ENCODE measurements around the gene GUCY2F. TPM values are rescaled to one million over a fixed set of nuclear protein-coding genes. Genes with fewer than 3 reads are reported as not detected.

Gene GUCY2F
- polyA plus RNA-seq, 4 donors = not detected

DNA sequence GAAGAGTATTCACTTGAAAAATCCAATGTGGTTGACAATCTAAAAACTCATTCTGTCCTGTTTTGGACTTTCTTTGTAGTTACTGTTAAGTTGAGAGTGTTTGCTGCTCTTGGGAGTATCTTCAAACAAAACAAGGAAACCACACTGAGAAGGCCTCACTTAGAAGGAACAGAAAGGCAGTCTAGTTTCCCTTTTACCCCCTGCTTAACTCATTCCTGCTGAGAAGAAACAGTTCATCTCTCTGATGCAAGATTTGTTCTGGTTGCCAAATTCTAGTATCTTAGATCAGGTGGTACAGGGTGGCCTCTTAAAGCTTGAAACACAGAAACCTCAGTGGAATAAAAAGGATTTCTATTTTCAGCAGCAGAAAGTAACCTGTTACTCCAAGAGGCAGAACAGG lies 41.4 kb downstream of the GUCY2F start:
- Histone ChIP-seq H3K9me3 (ENCODE audit: control insufficient read depth in 2 of 2, insufficient read depth in 1 of 2, low read depth in 1 of 2, low read length in 1 of 2) (no peaks in the 10 kb centered on the region), H3K36me3 (ENCODE audit: control insufficient read depth in 3 of 3, insufficient read depth in 2 of 3, low read depth in 1 of 3, low read length in 3 of 3) (no peaks in the 10 kb centered on the region), H3K27me3 (ENCODE audit: control insufficient read depth in 3 of 3, insufficient read depth in 3 of 3, low read length in 3 of 3) (no peaks in the 10 kb centered on the region), H3K27ac (ENCODE audit: low read depth in 1 of 3, low read length in 2 of 3) (no peak overlapping the region), H3K4me3 (ENCODE audit: low read depth in 1 of 3, low read length in 3 of 3) (no peak overlapping the region), H3K4me1 (ENCODE audit: control insufficient read depth in 3 of 3, insufficient read depth in 2 of 3, low read depth in 1 of 3, low read length in 2 of 3) (no peaks in the 10 kb centered on the region)
- DNase-seq (no peak), FAIRE-seq (no peak)

DNA sequence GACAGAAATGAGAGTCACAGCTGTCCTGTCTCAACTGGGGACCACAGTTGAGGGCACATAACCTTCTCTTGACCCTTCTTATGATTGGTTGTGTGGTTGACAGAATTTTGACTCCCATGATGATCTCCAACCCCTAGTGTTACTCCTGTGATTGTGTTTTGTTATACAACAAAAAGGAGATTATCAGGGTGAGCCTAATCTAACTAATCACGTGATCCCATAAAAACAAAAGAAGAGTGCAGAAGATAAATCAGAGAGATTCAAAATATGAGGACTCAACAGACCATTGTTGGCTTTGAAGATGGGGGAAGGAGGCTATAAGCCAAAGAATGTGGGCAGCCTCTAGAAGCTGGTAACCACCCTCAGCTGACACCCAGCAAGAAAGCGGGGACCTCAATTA lies 72.7 kb downstream of the GUCY2F start:
- Histone ChIP-seq H3K27ac (ENCODE audit: low read depth in 1 of 3, low read length in 2 of 3) (no peak overlapping the region), H3K27me3 (ENCODE audit: control insufficient read depth in 3 of 3, insufficient read depth in 3 of 3, low read length in 3 of 3) (no peaks in the 10 kb centered on the region), H3K9me3 (ENCODE audit: control insufficient read depth in 2 of 2, insufficient read depth in 1 of 2, low read depth in 1 of 2, low read length in 1 of 2) (no peaks in the 10 kb centered on the region), H3K4me1 (ENCODE audit: control insufficient read depth in 3 of 3, insufficient read depth in 2 of 3, low read depth in 1 of 3, low read length in 2 of 3) (no peaks in the 10 kb centered on the region), H3K36me3 (ENCODE audit: control insufficient read depth in 3 of 3, insufficient read depth in 2 of 3, low read depth in 1 of 3, low read length in 3 of 3) (no peaks in the 10 kb centered on the region), H3K4me3 (ENCODE audit: low read depth in 1 of 3, low read length in 3 of 3) (no peak overlapping the region)
- no peak for DNase-seq
- no peak for FAIRE-seq
- 47 to 89% (median 72%) methylated on average over 2 of the region's 2 CpGs for WGBS, 3 donors

DNA sequence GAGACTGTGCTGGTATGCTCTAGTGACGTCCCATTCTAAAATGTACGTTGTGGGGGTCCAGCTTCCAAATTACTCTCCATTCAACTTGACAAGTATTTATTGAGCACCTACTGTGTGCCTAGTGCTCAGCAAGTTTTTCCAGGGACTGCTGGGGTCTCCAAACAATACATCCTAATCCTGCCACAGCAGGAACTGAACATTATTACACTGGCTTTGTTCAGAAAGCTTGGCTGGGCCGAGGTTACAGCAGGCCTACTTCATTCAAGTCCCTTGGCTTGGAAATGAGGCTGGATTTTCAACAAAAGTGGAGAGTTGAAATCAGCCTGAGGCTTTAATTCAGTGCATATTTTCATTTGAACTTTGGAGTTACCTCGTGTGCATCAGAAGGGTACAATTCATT lies 78.0 kb downstream of the GUCY2F start:
- no peaks in the 10 kb centered on the region for H3K9me3 ChIP-seq (ENCODE audit: control insufficient read depth in 2 of 2, insufficient read depth in 1 of 2, low read depth in 1 of 2, low read length in 1 of 2)
- no peaks in the 10 kb centered on the region for H3K4me1 ChIP-seq (ENCODE audit: control insufficient read depth in 3 of 3, insufficient read depth in 2 of 3, low read depth in 1 of 3, low read length in 2 of 3)
- no peak overlapping the region for H3K27ac ChIP-seq (ENCODE audit: low read depth in 1 of 3, low read length in 2 of 3)
- H3K4me3 ChIP-seq (ENCODE audit: low read depth in 1 of 3, low read length in 3 of 3) = no peak overlapping the region
- 47 to 62% (median 53%) methylated on average over 4 of the region's 4 CpGs for WGBS, 3 donors
- FAIRE-seq = no peak
- H3K27me3 ChIP-seq (ENCODE audit: control insufficient read depth in 3 of 3, insufficient read depth in 3 of 3, low read length in 3 of 3) = no peaks in the 10 kb centered on the region
- no peaks in the 10 kb centered on the region for H3K36me3 ChIP-seq (ENCODE audit: control insufficient read depth in 3 of 3, insufficient read depth in 2 of 3, low read depth in 1 of 3, low read length in 3 of 3)
- DNase-seq = no peak

DNA sequence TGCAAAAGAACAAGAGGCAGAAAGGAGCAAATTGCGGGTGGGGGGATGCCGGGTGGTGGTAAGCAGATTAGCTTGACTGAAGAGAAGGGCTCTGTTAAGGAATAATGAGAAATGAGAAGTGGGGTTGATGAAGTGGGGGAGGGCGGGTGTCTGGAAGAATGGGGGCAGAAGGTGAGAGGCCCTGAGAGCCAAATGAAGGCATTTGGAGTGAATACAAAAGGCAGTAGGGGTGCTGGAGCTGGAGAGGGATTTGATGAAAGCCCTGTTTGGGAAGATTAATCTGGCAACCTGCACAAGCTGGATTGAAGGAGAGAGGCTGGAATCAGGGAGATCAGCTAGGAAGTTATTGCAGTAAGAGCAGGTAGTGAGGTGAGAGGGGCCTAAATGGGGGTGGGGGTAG lies 82.1 kb downstream of the GUCY2F start:
- no peaks in the 10 kb centered on the region for H3K36me3 ChIP-seq (ENCODE audit: control insufficient read depth in 3 of 3, insufficient read depth in 2 of 3, low read depth in 1 of 3, low read length in 3 of 3)
- H3K27me3 ChIP-seq (ENCODE audit: control insufficient read depth in 3 of 3, insufficient read depth in 3 of 3, low read length in 3 of 3) = no peaks in the 10 kb centered on the region
- H3K9me3 ChIP-seq (ENCODE audit: control insufficient read depth in 2 of 2, insufficient read depth in 1 of 2, low read depth in 1 of 2, low read length in 1 of 2) = no peaks in the 10 kb centered on the region
- H3K27ac ChIP-seq (ENCODE audit: low read depth in 1 of 3, low read length in 2 of 3) = no peak overlapping the region
- DNase-seq = no peak
- H3K4me3 ChIP-seq (ENCODE audit: low read depth in 1 of 3, low read length in 3 of 3) = no peak overlapping the region
- no peak for FAIRE-seq
- WGBS, 3 donors = 52 to 82% (median 69%) methylated on average over 3 of the region's 3 CpGs
- no peaks in the 10 kb centered on the region for H3K4me1 ChIP-seq (ENCODE audit: control insufficient read depth in 3 of 3, insufficient read depth in 2 of 3, low read depth in 1 of 3, low read length in 2 of 3)

DNA sequence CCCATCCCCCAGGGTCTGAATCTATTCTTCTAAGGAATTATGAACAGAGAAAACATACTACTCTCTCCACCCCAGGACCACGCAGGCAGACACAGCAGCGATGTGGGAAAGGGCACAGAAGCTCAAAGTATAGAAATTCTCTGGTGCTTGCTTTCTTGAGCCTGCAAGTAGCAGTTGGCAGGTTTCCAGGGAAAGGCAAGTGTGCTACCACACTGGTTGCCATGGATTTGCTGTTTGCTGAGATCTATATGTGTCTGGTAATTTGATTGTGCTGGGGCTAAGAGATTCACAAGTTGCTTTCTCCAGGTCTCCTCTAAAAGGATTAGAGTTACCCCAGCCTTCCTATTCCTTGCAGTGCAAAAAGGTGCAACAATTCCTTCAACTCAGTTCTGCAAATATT lies 83.1 kb downstream of the GUCY2F start:
- DNase-seq (no peak), FAIRE-seq (no peak)
- Histone ChIP-seq H3K36me3 (ENCODE audit: control insufficient read depth in 3 of 3, insufficient read depth in 2 of 3, low read depth in 1 of 3, low read length in 3 of 3) (no peaks in the 10 kb centered on the region), H3K4me3 (ENCODE audit: low read depth in 1 of 3, low read length in 3 of 3) (no peak overlapping the region), H3K27me3 (ENCODE audit: control insufficient read depth in 3 of 3, insufficient read depth in 3 of 3, low read length in 3 of 3) (no peaks in the 10 kb centered on the region), H3K27ac (ENCODE audit: low read depth in 1 of 3, low read length in 2 of 3) (no peak overlapping the region), H3K9me3 (ENCODE audit: control insufficient read depth in 2 of 2, insufficient read depth in 1 of 2, low read depth in 1 of 2, low read length in 1 of 2) (no peaks in the 10 kb centered on the region), H3K4me1 (ENCODE audit: control insufficient read depth in 3 of 3, insufficient read depth in 2 of 3, low read depth in 1 of 3, low read length in 2 of 3) (no peaks in the 10 kb centered on the region)
- WGBS, 3 donors = 65 to 91% (median 82%) methylated on average over 2 of the region's 2 CpGs

DNA sequence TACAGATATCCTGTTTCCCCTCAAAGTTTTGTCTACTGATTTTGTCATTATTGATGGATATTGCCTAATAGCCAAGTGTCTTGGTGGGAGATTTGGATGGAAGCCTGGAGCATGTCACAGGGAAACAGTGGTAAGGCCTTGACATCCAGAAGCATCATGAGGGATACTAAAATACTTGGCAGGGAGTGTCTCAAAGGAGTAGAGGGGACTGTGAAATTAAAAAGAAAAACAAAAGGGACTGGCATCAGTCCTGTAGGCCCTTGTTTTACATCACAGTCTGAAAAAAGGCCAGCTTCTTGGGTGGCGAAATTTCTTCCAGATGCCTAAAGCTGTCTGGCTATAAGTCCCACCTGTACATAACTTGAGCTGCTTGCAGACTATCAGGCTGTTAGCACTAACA lies 83.8 kb downstream of the GUCY2F start:
- no peaks in the 10 kb centered on the region for H3K27me3 ChIP-seq (ENCODE audit: control insufficient read depth in 3 of 3, insufficient read depth in 3 of 3, low read length in 3 of 3)
- no peaks in the 10 kb centered on the region for H3K4me1 ChIP-seq (ENCODE audit: control insufficient read depth in 3 of 3, insufficient read depth in 2 of 3, low read depth in 1 of 3, low read length in 2 of 3)
- no peaks in the 10 kb centered on the region for H3K9me3 ChIP-seq (ENCODE audit: control insufficient read depth in 2 of 2, insufficient read depth in 1 of 2, low read depth in 1 of 2, low read length in 1 of 2)
- WGBS, 3 donors = 44 to 83% (median 48%) methylated on average over 1 of the region's 1 CpG
- no peak overlapping the region for H3K27ac ChIP-seq (ENCODE audit: low read depth in 1 of 3, low read length in 2 of 3)
- FAIRE-seq = no peak
- no peaks in the 10 kb centered on the region for H3K36me3 ChIP-seq (ENCODE audit: control insufficient read depth in 3 of 3, insufficient read depth in 2 of 3, low read depth in 1 of 3, low read length in 3 of 3)
- no peak overlapping the region for H3K4me3 ChIP-seq (ENCODE audit: low read depth in 1 of 3, low read length in 3 of 3)
- DNase-seq = no peak

DNA sequence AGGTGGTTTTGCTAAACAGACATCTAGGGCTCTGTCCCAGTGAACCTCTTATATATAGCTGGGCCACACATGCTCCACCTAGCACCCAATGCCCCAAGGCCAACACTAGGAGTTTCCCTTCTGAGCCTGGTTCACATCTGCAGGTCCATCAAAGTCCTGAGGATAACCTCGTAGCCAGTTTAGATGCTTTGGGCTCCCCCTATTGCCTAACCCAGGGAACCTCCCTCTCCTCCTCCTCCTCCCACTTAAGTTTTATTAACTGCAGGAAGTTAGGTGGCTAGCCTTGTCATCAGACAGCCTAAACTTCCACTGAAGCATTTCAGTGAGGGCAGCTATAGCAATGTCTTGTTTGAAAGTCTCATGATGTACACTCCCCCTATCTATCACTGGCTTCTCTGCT lies 88.0 kb downstream of the GUCY2F start:
- Histone ChIP-seq H3K27me3 (ENCODE audit: control insufficient read depth in 3 of 3, insufficient read depth in 3 of 3, low read length in 3 of 3) (no peaks in the 10 kb centered on the region), H3K4me3 (ENCODE audit: low read depth in 1 of 3, low read length in 3 of 3) (no peak overlapping the region), H3K36me3 (ENCODE audit: control insufficient read depth in 3 of 3, insufficient read depth in 2 of 3, low read depth in 1 of 3, low read length in 3 of 3) (no peaks in the 10 kb centered on the region), H3K4me1 (ENCODE audit: control insufficient read depth in 3 of 3, insufficient read depth in 2 of 3, low read depth in 1 of 3, low read length in 2 of 3) (no peaks in the 10 kb centered on the region), H3K27ac (ENCODE audit: low read depth in 1 of 3, low read length in 2 of 3) (no peak overlapping the region), H3K9me3 (ENCODE audit: control insufficient read depth in 2 of 2, insufficient read depth in 1 of 2, low read depth in 1 of 2, low read length in 1 of 2) (no peaks in the 10 kb centered on the region)
- FAIRE-seq = no peak
- no peak for DNase-seq
- WGBS, 3 donors = 0 to 17% (median 0%) methylated on average over 1 of the region's 1 CpG

DNA sequence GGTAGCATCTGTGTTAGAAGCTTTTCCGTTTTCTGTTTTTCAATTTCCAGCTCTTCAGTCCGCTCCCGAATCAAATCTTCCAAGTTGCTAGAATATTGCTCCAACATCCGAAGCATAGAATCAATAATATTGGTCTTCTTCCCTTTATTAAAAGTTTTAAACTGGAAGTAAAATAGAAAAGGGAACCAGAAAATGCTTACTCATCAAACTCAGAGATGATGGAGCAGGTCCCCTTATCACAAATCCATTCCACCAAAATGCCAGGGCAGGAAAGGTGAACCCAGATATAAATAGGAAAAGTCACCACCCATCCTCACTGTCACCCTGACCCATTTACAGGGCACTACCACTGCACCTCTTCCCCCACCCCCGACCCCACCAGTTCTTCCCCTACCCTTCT lies 89.0 kb downstream of the GUCY2F start:
- FAIRE-seq (no peak), DNase-seq (no peak)
- WGBS, 3 donors = 80 to 90% (median 89%) methylated on average over 5 of the region's 5 CpGs
- Histone ChIP-seq H3K27me3 (ENCODE audit: control insufficient read depth in 3 of 3, insufficient read depth in 3 of 3, low read length in 3 of 3) (no peaks in the 10 kb centered on the region), H3K9me3 (ENCODE audit: control insufficient read depth in 2 of 2, insufficient read depth in 1 of 2, low read depth in 1 of 2, low read length in 1 of 2) (no peaks in the 10 kb centered on the region), H3K36me3 (ENCODE audit: control insufficient read depth in 3 of 3, insufficient read depth in 2 of 3, low read depth in 1 of 3, low read length in 3 of 3) (no peaks in the 10 kb centered on the region), H3K4me1 (ENCODE audit: control insufficient read depth in 3 of 3, insufficient read depth in 2 of 3, low read depth in 1 of 3, low read length in 2 of 3) (no peaks in the 10 kb centered on the region), H3K4me3 (ENCODE audit: low read depth in 1 of 3, low read length in 3 of 3) (no peak overlapping the region), H3K27ac (ENCODE audit: low read depth in 1 of 3, low read length in 2 of 3) (no peak overlapping the region)

DNA sequence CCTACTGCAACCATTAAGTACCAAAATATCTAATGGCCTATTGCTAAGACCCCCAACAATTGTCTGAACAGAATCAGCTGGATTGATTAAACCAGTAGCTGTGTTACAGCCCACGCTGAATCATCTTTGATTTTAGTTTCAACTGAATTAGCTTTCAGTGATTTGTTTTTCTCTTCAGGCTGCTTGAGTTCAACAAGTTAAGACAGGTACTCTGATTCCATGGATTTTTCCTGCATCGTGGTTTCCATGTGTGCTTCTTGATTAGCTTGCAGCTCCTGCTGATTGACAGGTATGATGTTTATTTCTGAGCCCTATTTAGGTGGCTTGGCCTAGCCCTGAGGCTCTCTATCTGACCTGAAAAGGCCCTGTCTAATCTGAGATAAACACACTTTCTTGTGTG lies 91.3 kb downstream of the GUCY2F start:
- Histone ChIP-seq H3K36me3 (ENCODE audit: control insufficient read depth in 3 of 3, insufficient read depth in 2 of 3, low read depth in 1 of 3, low read length in 3 of 3) (no peaks in the 10 kb centered on the region), H3K9me3 (ENCODE audit: control insufficient read depth in 2 of 2, insufficient read depth in 1 of 2, low read depth in 1 of 2, low read length in 1 of 2) (no peaks in the 10 kb centered on the region), H3K27me3 (ENCODE audit: control insufficient read depth in 3 of 3, insufficient read depth in 3 of 3, low read length in 3 of 3) (no peaks in the 10 kb centered on the region), H3K4me3 (ENCODE audit: low read depth in 1 of 3, low read length in 3 of 3) (no peak overlapping the region), H3K27ac (ENCODE audit: low read depth in 1 of 3, low read length in 2 of 3) (no peak overlapping the region), H3K4me1 (ENCODE audit: control insufficient read depth in 3 of 3, insufficient read depth in 2 of 3, low read depth in 1 of 3, low read length in 2 of 3) (no peaks in the 10 kb centered on the region)
- FAIRE-seq (no peak), DNase-seq (no peak)
- 58 to 76% (median 61%) methylated on average over 2 of the region's 2 CpGs for WGBS, 3 donors
